SKM-1 (cell line): ENCODE data around the gene MED31.
A peak's percentile ranks its signal among the peaks of the same experiment; 100 is the strongest.
"Not testable (repeated sequence)": the region's sequence is repeated elsewhere in the genome, so short reads cannot be mapped to it uniquely, and the experiment has no call there.

ENCODE experiments used
- DNase-seq: peaks from one replicate; lab custom pipeline; 2025; ENCODE audit not compliant: unreplicated experiment; lab: John Stamatoyannopoulos, UW

The MED31 gene

DNA sequence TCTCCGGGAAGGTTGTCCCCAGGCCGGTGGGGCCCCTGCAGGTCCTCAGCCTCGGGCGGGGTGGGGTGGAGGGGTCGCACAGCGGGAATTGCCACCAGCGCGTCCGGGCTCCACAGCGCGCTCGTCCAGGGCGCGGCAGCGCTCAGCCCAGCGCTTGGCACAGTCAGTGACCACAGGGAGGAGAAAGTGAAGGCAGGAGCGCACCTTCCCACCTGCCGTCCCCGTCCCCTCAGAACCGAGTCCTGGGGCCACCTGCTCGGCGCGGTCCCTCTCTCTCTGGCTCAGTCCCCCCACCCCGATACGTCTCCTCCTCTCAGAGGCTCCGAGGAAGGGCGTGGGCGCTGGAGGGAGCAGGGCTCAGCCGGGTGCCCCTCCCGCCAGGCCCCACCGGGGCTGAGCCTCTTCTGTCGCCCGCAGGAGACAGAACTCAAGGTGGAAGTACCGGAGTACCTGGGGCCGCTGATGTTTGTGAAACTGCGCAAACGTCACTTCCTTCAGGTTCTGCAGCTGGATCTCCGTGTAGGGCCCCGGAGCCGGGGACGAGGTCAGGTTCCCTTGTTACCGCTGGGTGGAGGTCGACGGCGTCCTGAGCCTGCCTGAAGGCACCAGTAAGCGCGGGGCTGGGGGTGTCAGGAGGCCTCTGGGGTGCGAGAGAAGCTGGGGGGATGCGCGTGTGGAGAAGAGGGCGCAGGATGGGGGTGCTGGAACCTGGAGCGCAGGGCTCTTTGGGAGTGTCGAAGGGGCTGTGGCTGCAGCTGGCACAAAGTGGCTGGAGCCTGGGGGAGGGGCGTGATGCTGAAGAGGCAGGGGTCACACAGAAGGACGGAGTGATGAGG lies 5.6 kb upstream of the MED31 start:
- DNase-seq = not testable (repeated sequence)

DNA sequence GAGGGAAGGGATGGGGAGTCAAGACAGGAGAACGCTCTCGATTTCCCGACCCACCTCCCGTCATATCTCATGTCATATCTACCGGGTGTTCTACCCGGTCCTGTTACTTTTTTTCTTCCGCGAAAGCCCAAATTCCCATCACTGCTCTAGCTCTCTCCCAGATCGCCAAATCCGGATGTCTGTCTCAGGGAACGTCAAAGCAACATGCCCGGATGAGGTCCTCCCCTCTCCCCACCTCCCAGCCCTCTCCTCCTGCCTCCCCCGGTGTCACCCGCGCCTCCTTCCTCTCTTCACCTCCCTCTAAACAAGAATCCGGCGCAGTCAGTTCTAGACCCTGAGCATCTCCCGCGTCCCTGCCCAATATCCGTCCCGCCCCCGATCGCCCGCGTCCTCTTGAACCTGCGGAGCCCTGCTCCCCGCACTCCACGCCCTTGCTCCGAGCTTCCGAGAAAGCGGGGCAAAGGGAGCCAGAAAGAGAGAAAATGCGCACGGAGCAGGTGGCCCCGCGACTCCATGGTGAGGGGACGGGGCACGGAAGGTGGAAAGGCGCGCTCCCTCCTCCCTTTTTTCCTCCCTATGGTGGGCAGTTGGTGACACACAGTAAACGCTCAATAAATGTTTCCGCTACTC lies 4.4 kb upstream of the MED31 start:
- not testable (repeated sequence) for DNase-seq

DNA sequence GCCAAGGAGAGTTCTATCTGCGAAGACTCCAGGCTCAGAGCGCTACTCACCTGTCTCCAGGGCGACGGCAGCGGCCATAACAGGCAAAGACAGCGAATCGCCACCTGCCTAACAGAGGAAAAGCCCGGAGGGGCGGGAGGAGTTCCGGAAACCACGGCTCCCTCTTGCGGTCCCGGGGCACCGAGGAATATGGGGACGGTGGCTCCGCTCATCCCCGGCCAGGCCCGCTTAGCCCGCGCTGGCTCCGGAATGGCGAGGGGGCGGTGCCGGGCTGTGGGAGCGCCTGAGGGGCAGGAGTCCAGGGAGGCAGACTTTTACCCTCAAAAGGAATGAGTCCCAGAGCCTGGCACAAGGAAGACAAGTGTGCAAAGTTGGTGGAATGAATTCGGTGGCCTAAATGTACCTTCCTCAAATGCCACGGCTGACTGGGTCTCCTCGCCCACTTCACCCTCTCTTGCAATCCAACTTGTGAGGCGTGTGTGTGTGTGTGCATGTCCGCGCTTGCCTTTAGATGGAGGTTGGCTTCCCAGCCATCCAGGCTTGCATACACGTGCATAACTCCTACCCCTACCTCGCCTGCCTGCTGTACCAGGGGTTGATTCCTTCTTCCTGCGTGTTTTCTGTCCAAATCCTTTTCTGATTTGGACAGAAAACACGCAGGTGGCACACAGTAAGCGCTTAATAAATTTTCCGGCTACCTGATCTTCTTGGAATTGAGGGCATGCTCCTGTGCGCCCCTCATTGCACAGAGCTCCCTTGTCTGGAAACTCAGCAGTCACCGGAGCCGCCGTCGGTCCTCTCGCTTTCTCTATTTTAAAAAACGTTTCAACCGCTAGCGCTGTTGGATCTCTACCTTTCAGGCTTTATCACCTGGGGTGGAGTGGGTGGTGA lies 3.7 kb upstream of the MED31 start:
- DNase-seq = no peak

DNA sequence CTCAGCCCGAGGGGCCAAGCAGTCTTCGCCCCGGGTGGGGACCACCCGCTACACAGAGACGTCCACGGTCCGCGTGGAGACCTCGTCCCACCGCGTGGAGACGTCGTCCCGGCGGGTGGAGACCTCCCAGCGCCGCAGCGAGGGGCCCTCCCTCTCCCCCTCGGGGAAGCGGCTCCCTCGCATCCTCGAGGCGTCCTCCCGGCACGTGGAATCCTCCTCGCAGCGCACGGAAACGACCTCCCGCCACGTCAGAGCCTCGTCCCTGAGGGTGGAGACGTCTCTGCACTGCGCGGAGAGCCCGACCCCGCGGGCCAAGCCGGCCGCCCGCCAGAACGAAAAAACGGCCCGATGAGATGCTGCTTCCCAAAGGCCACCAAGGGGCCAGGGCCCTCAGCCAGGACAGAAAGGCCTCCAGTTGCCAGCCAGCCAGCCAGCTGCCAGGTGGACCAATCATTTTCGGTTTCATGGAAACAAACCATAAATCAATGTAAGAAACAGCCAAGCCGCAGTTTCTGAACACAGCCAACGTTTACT lies 581 bp upstream of the MED31 start:
- DNase-seq = no peak

DNA sequence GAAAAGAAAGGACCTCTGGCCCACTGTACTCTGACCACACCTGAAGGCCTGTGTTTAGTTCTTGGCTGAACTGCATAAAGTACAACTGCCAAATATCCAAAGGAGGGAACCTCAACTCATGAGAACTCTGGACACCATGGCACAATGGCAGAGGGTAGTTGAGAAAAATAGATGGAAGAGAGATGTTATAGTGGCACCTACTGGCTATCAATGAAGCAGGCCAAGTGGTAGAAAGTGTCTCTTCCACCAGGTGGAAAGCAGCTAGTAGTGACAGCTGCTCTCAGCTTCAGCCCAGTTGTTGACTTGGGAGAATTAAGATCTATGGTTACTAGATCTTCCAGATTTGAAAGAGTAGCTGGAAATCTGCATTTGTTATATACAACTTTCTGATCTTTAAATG lies 3.2 kb downstream of the MED31 start:
- DNase-seq = no peak

DNA sequence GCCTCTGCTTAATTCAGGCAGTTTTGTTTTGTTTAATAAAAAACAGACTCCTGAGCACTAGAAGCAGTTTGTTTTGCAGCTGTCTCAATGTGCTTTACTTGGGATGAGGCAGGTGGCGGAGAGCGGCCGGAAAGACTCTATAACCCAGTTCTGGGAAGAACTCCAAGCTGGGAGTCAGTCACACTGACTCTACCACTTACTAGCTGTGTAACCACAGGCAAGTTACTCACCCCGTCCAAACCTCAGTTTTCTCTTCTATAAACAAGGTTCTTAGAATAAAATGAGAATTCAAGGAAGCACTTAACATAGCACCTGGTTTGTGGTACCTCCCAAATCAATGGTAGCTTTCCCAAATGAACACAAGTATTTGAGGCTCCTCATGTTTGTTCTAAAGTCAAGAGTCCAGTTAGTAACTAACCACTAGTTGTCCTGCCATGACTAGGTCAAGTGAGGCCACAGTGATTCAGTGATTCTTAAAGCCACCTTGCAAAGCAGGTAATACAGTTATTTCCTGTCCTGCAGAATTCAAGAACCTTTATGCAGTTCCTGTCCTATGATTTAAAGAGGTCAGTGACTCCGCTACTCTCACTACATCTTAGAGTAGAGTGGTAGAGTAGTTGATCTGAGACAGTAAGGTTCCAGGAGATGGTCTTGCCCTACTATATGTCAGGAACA lies 7.8 kb downstream of the MED31 start:
- DNase-seq = no peak

DNA sequence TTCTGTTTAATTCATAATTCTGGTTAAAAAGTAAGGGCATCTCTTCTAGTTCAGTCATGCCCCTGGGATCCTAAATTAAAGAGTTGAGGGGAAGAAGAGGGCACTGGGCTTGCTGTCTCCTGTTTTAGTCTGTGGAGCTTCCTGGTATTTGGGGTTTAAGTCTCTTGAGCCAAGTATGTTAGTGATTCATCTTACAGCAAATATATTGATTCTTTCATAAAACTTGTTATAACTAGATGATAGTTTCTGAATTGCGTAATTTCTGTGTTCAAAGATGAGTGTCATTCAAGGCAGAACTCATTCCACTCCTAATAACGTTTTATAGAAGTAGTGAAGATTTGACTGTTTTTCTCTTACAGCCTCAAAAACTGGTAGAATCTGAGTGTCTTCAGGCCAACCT lies 8.8 kb downstream of the MED31 start:
- no peak for DNase-seq

DNA sequence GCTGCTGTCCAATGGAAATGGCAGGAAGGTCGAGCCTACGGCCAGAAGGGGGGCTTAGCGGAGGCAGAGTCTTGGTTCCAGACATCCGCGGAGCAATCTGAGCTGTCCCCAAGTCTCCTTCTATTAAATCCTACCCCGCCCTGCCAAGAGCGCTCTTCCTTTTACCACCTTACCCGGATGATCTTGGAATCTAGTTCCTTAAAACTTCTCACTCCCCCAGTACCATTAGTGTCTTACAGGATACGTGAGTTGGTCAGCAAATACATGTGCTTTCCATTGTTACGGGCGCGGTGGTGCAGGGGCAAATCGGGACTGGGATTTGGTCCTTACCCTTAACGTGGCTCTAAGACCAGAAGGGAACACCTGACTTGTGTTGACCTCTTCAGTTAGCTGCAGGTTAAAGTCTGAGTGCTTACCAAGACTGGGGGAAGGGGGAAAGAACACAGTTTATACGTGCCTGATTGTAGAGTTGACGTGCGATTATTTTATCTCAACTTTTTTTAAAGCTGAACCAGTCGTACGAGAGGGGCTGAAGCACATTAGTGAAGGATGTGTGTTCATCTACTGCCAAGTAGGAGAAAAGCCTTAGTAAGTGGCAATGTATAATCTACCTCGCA lies 10.1 kb downstream of the MED31 start:
- no peak for DNase-seq

DNA sequence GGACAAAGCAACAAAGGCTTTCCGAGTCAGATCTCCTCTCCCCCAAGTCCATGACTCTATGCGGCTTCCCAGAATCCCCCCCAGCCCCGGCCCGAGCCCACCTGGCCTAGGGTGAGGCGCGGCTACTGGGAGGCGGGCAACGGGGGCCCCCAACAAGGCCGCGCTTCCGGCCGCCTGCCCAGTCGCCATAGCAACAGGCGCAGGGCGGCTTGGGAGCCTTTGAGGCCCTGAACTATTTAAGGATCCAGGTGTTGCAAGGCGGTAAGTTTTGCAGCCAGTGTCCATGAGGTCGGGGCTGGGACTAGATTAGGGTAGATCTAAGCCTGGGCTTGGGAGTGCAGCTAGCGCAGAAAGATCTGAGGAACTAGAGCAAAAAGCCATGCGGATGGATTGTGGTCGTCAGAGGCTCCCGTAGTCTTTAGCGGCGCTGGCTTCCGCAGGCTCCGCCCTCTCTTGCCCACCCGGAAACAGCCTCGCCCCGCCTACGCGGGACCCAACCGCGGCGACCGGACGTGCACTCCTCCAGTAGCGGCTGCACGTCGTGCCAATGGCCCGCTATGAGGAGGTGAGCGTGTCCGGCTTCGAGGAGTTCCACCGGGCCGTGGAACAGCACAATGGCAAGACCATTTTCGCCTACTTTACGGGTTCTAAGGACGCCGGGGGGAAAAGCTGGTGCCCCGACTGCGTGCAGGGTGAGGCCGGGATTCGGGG lies 10.7 kb downstream of the MED31 start, which contains the start of the genes KIAA0753 and TXNDC17:
Gene KIAA0753 (minus strand): TSS at position 176 of the 711 bp plus-strand sequence. CDS start 5,608 bp downstream, outside the sequence.
Gene TXNDC17 (plus strand): TSS at position 525 of the 711 bp plus-strand sequence. CDS start 23 bp downstream, at position 548.
- peak; percentile 44 for DNase-seq

DNA sequence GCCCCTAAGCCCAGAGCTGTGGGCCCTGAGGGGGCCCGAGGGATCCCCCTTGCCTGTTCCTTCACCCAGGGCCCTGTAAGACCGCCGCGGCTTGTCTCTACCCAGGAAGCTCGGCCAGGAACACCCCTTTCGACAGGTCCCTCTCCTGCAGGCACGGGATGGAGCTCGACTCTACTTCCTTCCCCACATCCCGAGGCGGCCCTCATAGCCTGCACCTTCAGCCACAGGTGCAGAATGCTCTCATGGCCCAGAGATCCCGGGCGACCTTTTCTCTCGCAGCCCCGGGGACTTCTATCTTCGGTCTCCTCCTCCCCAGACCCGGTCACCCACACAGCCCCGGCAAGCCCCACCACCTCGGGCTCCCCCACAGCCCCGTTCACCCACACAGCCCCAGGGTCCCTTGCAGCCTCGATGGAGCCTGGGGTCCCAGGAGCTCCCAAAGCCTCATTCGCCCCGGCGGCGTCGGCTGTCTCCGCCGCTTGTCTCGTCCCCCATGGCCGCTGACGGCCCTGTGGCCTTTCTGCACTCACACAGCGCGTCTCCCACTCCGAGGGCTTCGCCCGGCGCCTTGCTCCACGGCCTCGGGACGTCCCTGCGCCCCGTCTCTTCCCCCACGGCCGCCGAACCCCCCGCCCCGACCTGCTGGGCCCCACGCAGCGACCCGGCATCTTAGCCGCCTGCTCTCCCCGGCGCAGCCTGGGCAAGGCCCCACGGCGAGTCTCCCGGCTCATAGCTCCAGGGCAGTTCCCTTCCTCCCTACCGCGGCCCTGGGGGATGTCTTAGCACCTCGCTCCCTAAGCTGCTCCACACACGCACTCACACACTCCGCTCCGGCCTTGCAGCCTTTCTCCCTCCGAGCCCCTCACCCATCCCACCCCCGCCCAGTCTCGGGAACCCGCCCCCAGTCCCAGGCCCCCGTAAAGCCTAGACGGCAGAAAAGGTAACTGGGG lies 11.5 kb downstream of the MED31 start:
- DNase-seq = no peak

DNA sequence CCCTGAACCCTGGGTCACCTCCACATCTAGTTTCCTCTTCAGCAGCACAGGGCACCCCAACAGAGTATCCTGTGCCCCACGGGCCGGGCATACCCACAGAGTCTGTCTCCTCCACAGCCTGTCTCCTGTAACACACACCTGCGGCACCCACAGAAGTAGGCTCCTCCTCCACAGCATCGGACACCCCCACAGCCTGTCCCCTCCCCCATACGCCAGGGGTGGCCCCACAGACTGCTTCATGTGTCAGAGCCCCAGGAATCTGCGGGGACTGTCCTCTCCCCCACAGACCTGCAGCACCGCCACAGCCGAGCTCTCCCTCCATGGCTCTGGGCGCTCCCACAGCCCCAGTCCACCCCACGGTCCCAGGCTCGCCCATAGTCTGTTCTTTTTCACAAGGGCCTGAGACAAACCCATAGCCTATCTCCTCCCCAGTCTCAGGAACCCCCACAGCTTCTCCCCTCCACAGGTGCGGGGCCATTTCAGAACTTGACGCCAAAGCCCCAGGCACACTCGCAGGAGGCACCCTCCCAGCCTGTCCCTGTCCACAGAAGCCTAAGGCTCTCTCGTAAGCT lies 12.3 kb downstream of the MED31 start:
- no peak for DNase-seq

DNA sequence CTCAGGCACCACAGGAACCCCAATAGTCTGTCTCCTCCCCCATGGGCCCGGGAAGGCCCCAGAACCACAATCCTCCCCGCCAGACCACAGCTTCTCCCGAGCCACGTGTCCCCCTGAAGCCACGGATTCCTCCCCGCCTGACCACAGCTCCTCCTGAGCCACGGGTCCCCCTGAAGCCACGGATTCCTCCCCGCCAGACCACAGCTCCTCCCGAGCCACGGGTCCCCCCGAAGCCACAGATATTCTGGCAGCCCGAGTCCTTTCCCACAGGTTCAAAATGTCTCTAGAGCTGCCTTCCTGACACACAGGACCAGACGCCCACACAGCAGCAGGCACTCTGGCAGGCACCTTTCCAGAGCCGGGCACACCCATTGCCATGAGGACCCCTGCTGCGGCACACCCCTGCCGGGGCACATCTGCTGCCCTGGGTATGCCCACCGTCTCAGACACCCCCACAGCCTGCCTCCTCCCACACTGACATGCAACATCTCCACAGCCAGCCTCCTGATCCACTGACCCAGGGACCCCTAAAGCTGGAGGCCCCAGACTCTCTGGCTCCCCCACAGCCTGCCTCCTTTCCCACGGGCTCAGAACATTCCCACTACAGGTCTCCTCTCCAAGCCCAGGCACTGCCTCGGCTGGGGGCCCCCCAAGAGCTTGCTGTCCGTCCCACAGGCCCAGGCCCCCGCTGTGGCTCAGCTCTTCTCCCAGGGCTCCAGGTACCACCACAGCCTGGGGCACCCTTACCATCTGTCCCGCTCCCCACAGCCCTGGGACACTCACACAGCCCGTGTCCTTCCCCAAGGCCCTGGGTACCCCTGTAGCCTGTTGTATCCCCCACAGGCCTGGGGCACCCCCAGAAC lies 13.1 kb downstream of the MED31 start:
- DNase-seq = no peak

DNA sequence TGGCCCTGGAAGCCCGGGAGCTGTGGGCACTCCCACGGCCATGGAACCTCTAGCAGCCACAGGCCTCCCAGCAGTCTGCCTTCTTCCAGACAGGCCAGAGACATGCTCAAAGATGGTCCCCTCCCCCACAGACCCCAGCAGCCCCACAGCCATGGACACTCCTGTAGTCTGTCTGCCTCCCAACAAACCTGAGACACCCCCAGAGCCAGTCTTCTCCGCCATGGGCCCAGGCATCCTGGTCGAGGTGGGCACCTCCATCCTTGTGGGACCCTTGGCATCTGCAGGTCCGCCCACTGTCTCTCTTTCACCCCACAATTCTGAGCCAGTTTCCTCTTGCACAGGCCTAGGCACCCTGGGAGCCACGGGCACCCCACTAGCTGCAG lies 14.0 kb downstream of the MED31 start:
- DNase-seq = no peak

DNA sequence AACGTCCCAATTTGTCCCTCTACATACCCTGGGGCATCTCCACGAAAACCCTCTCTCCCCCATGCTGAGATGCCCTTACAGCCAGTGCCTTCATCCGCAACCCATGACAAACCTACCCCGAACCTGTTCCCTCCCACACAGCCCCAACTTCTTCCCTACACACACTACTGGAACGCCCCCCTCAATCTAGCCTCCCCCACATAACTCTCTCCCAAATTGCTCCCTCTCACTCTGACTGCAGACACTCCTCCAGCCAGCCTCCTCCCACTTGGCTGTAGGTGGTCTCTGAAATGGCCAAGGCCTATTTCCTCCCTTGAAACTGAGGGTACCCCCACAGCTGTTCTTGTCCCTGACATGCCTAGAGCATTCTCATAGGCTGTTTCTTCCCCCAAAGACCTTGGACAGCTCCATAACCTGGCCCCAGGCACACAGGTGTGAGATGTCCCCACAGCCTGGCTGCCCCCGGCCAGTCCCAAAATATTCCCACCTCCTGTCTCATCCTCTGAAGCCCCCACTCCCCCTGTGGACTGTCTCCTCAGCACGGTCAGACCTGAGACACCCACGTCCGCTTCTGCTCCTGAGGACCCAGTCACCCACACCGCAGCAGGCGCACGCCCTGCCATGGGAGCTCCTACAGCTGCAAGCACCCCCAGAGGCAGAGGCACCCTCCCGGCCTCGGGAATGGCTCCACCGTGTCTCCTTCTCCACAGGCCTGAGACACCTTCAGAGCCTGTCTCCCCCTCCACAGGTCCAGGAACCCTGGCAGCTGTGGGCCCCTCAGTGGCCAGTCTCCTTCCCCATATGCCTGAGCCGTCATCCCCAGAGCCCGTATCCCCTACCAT lies 14.6 kb downstream of the MED31 start:
- DNase-seq = no peak

DNA sequence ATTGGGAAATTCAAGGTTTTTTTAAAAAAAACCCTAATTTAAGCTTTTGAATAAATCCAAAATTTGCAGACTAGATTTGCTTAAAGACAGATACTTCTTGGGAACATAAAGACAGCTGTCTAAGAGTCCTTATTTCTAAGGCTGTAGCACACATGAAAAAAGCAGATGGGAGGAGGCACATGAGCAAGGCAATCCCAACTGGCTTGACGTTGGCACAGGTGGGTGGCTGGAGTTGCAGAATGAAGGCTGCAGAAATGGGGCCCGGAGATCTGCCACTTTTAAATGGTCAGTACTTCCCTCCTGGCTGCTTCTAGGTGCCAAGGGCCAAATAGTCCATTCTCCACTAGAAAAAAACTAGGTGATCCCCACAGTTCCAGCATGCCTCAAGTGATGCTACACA lies 15.3 kb downstream of the MED31 start:
- DNase-seq = no peak

DNA sequence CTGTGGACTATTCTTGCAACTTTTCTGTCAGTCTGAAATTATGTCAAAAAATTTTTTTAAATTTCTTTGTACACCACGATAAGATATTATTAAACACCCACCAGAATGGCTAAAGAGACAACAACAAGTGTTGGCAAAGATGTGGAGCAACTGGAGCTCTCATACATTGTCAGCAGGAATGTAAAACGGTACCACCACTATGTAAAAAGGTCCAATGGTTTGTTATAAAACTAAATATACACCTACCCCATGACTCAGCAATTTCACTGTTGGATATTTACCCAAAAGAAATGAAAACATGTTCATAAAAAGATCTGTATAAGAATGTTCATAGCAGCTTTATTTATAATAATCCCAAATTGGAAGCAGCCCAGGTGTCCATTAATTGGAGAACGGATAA lies 18.1 kb downstream of the MED31 start:
- DNase-seq = no peak
